Right atrium auricular region (tissue), 2 donors: ENCODE data around the gene MYO15A. TPM values are rescaled to one million over a fixed set of nuclear protein-coding genes. Genes with fewer than 3 reads are reported as not detected.

Experiments
- DNase-seq: peaks from one replicate; pipeline ENCODE4 v3.0.0-alpha.2; 2019; ENCODE audit warnings: low spot score
- H3K27ac ChIP-seq, 2 donors: fragments of 200-600 bp; sonication (generic); 1 replicate in 1 of 2; 2 replicates in 1 of 2; pipeline ENCODE4 v1.5.1; 2016 to 2019
- H3K27me3 ChIP-seq, 2 donors: fragments of 200-600 bp; sonication (generic); one replicate each; pipeline versions ENCODE4 v1.5.1 to v1.6.0; 2017 to 2019
- H3K36me3 ChIP-seq: fragments of 200-600 bp; sonication (generic); one replicate; pipeline ENCODE4 v1.5.1; 2016
- H3K4me1 ChIP-seq, 2 donors: fragments of 200-600 bp; sonication (generic); one replicate each; pipeline versions ENCODE4 v1.5.1 to v1.6.0; 2017 to 2019
- H3K4me3 ChIP-seq, 2 donors: fragments of 200-600 bp; sonication (generic); 1 replicate in 1 of 2; 2 replicates in 1 of 2; pipeline ENCODE4 v1.5.1; 2017 to 2019; ENCODE audit warnings: mild to moderate bottlenecking in 1 of 2, moderate library complexity in 1 of 2
- H3K9me3 ChIP-seq, 2 donors: fragments of 200-600 bp; sonication (generic); one replicate each; pipeline ENCODE4 v1.5.1; 2019
- total RNA-seq, 2 donors: library from RNA; depleted of rRNA; stranded (reverse); fragments of >200 nt; gene quantifications; one replicate each; pipeline ENCODE4 v1.1.0, GENCODE V29; 2016
- TF ChIP-seq, protein P1 (sequence below), 2 donors: fragments of 200-600 bp; sonication (generic); IDR thresholded peaks; one replicate each; pipeline ENCODE4 v1.5.1; 2019; ENCODE audit warnings: antibody characterized with exemption in 2 of 2

MYO15A gene
- total RNA-seq, 2 donors from 2014 or later: 0.20 TPM; not detected in 1

DNA sequence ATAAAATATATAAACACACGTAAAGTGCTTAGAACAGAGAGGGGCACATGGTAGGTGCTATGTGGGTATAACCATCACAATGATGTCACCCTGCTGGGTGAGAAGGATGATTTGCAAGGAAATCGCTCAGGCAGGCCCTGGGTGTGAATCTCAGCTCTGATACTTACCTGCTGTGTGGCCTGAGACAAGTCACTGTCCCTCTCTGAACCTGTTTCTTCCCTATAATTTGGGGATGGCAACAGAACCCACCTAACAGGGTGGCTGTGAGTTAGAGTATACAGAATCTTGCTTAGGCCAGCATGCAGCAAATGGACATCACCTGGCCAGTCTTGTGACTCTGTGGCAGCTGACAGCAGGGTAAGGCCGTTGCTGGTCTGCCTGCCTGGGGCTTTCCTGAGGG lies 38.4 kb downstream of the MYO15A start:
- no peak for DNase-seq
- TF ChIP-seq, protein P1, sequence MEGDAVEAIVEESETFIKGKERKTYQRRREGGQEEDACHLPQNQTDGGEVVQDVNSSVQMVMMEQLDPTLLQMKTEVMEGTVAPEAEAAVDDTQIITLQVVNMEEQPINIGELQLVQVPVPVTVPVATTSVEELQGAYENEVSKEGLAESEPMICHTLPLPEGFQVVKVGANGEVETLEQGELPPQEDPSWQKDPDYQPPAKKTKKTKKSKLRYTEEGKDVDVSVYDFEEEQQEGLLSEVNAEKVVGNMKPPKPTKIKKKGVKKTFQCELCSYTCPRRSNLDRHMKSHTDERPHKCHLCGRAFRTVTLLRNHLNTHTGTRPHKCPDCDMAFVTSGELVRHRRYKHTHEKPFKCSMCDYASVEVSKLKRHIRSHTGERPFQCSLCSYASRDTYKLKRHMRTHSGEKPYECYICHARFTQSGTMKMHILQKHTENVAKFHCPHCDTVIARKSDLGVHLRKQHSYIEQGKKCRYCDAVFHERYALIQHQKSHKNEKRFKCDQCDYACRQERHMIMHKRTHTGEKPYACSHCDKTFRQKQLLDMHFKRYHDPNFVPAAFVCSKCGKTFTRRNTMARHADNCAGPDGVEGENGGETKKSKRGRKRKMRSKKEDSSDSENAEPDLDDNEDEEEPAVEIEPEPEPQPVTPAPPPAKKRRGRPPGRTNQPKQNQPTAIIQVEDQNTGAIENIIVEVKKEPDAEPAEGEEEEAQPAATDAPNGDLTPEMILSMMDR (IDR thresholded peaks at IDR 0.05): no peak

DNA sequence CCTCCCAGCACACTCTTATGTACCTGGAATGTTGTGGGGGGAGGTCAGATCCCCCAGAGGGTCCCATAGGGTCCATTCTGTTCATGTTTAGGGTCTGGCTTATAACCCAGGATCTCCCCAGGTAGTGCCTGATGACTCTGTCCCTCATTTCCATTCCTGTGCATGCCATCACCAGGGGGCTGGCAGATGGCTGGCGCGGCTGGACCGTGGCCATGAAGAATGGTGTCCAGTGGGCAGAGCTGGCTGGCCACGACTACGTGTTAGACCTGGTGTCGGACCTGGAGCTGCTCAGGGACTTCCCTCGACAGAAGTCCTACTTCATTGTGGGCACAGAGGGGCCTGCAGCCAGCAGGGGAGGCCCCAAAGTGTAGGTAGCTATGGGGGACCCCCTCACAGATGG lies 40.0 kb downstream of the MYO15A start:
- Histone ChIP-seq H3K36me3 (no peaks in the 10 kb centered on the region), H3K4me3 (no peak overlapping the region), H3K4me1 (peaks cover 0 to 8% of the 10 kb centered on the region in 2 donors), H3K9me3 (no peaks in the 10 kb centered on the region), H3K27me3 (no peaks in the 10 kb centered on the region), H3K27ac (no peak overlapping the region)
- TF ChIP-seq, protein P1 (IDR thresholded peaks at IDR 0.05): no peak
- no peak for DNase-seq

More for the DNA sequence above, 38.4 kb downstream of the MYO15A start:
- Histone ChIP-seq H3K4me3 (no peak overlapping the region), H3K9me3 (no peaks in the 10 kb centered on the region), H3K27me3 (no peaks in the 10 kb centered on the region), H3K27ac (no peak overlapping the region), H3K4me1 (no peaks in the 10 kb centered on the region), H3K36me3 (no peaks in the 10 kb centered on the region)

DNA sequence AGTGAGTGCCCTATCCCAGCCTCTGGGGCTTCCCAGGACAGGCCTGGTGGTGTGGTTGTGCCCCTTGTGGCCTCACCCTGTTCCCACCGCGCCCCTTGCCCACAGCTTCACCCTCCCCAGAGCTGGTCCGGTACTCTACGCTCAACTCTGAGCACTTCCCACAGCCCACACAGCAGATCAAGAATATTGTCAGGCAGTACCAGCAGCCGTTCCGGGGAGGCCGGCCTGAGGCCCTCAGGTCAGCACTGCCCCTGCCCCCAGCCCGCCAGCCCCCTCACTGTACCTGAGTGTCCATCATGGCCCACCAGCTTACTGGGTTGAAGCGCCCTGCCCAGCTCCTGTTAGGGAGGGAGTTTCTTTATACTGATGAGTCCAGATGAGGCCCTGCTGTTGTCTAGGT lies 42.7 kb downstream of the MYO15A start:
- H3K9me3 ChIP-seq: no peaks in the 10 kb centered on the region
- H3K27ac ChIP-seq: no peak overlapping the region
- no peaks in the 10 kb centered on the region for H3K36me3 ChIP-seq
- H3K4me1 ChIP-seq: peaks cover 0 to 13% of the 10 kb centered on the region in 2 donors
- no peak overlapping the region for H3K4me3 ChIP-seq
- no peak for DNase-seq
- TF ChIP-seq, protein P1 (IDR thresholded peaks at IDR 0.05): no peak
- no peaks in the 10 kb centered on the region for H3K27me3 ChIP-seq

DNA sequence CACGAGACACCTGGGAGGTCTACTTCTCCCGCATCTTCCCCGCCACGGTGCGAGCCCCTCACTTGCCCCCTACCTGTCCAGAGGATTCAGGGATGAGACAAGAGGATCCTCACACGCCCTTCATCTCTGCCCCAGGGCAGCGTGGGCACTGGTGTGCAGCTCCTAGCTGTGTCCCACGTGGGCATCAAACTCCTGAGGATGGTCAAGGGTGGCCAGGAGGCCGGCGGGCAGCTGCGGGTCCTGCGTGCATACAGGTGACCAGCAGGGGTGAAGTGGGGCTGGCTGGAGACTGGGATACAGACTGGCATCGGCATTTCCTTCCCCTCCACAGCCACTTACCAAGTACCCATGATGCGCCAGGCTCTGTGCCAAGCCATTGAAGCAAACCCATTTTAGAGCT lies 46.6 kb downstream of the MYO15A start:
- TF ChIP-seq, protein P1 (IDR thresholded peaks at IDR 0.05): no peak

DNA sequence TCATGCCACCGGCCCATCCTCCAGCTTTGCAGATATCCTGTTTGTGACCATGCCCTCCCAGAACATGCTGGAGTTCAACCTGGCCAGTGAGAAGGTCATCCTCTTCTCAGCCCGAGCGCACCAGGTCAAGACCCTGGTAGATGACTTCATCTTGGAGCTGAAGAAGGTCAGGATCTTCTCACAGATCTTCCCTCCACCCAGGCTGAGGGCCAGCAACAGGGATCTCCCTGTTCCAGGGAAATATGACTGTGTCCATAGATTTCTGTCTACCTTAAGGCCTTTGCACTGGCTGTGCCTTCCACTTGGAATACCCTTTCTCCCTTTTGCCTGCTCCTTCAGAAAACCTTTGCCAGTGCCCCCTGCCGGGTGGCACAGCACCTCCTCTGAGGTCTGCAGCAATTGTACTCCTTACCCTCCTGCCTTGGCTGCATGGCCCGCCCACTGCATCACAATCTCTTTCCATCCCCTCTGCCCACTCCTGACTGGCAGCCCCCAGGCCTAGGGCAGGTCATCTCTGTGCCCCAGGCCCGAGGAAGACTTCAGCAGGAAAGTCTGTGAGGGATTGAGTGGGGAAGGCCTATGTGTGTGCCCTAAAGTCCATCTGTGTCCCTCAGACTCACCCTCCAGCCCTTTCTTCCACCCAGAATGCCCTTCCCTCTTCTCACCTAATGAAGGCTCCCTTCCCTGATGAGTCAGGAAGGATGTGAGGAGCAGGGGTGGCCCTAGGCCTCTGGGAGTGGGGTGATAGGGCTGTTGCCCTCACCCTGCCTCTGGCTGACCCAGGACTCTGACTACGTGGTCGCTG lies 47.8 kb downstream of the MYO15A start:
- TF ChIP-seq, protein P1 (IDR thresholded peaks at IDR 0.05): no peak
- Histone ChIP-seq H3K4me1 (peaks cover 0 to 27% of the 10 kb centered on the region in 2 donors), H3K27ac (no peak overlapping the region), H3K36me3 (no peaks in the 10 kb centered on the region), H3K9me3 (no peaks in the 10 kb centered on the region), H3K4me3 (no peak overlapping the region), H3K27me3 (no peaks in the 10 kb centered on the region)
- no peak for DNase-seq

More for the DNA sequence above, 46.6 kb downstream of the MYO15A start:
- no peaks in the 10 kb centered on the region for H3K36me3 ChIP-seq
- H3K9me3 ChIP-seq: no peaks in the 10 kb centered on the region
- no peak overlapping the region for H3K4me3 ChIP-seq
- H3K27ac ChIP-seq: no peak overlapping the region
- H3K27me3 ChIP-seq: no peaks in the 10 kb centered on the region
- H3K4me1 ChIP-seq: peaks cover 0 to 27% of the 10 kb centered on the region in 2 donors
- no peak for DNase-seq

DNA sequence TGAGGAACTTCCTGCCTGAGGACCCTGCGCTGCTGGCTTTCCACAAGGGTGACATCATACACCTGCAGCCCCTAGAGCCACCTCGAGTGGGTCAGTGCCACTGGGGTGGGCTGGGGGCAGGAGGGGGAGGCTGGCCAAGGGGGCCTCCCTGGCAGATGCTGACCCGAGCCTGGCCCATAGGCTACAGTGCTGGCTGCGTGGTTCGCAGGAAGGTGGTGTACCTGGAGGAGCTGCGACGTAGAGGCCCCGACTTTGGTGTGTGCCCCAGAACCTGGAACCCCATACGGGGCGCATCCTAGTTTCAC lies 48.4 kb downstream of the MYO15A start:
- H3K4me3 ChIP-seq: no peak overlapping the region
- H3K4me1 ChIP-seq: peaks cover 0 to 27% of the 10 kb centered on the region in 2 donors
- TF ChIP-seq, protein P1 (IDR thresholded peaks at IDR 0.05): no peak
- H3K36me3 ChIP-seq: no peaks in the 10 kb centered on the region
- no peaks in the 10 kb centered on the region for H3K27me3 ChIP-seq
- DNase-seq: no peak
- no peaks in the 10 kb centered on the region for H3K9me3 ChIP-seq
- H3K27ac ChIP-seq: no peak overlapping the region
